H1 (cell line): ENCODE measurements around the gene KRT4. TPM values are rescaled to one million over a fixed set of nuclear protein-coding genes. Genes with fewer than 3 reads are reported as not detected.

Experiments used
- CTCF ChIA-PET: fragments of 300-600 bp; sonication (Branson Sonifier 250); formaldehyde crosslinking; loops from one replicate; lab custom pipeline; 2021; ENCODE audit not compliant: partially characterized antibody; lab: Charles Lee
- POLR2A ChIA-PET: fragments of 300-600 bp; sonication (Branson Sonifier 250); formaldehyde crosslinking; loops from one replicate; lab custom pipeline; 2021; ENCODE audit warnings: inconsistent platforms; ENCODE audit not compliant: partially characterized antibody; lab: Charles Lee
- DNase-seq, 2 experiments: peaks; one replicate each; pipeline versions ENCODE4 v3.0.0 to v3.0.0-alpha.2; 2010 to 2022; ENCODE audit warnings: low spot score in 2 of 2, low read depth in 1 of 2, mixed read lengths in 1 of 2
- FAIRE-seq: peaks from 2 replicates; lab custom pipeline; 2011; peaks lifted over from hg19 to GRCh38; lab: Jason Lieb, UNC
- H2AFZ ChIP-seq: 2 replicates; pipeline ENCODE4 v1.8.1; 2012; ENCODE audit warnings: low read length, inconsistent platforms
- H2AK5ac ChIP-seq: 2 replicates; pipeline ENCODE4 v1.6.1; 2013; ENCODE audit warnings: low read depth, low read length
- H2BK120ac ChIP-seq: replicated peaks from 2 replicates; pipeline ENCODE3; 2013; ENCODE audit warnings: low read depth, low read length, inconsistent platforms
- H2BK12ac ChIP-seq: 2 replicates; pipeline ENCODE4 v1.6.1; 2013; ENCODE audit warnings: low read depth, low read length
- H2BK15ac ChIP-seq: 2 replicates; pipeline ENCODE4 v1.6.1; 2013; ENCODE audit warnings: low read length
- H2BK20ac ChIP-seq: 2 replicates; pipeline ENCODE4 v1.6.1; 2013; ENCODE audit warnings: low read length
- H2BK5ac ChIP-seq: 2 replicates; pipeline ENCODE4 v1.6.1; 2013; ENCODE audit warnings: low read depth, low read length
- H3K14ac ChIP-seq: 2 replicates; pipeline ENCODE4 v1.6.1; 2013; ENCODE audit warnings: inconsistent platforms; ENCODE audit not compliant: insufficient read length
- H3K18ac ChIP-seq: 2 replicates; pipeline ENCODE4 v1.6.1; 2013; ENCODE audit warnings: low read length; ENCODE audit errors: extremely low read depth
- H3K23ac ChIP-seq: 2 replicates; pipeline ENCODE4 v1.6.1; 2013; ENCODE audit warnings: inconsistent platforms; ENCODE audit not compliant: insufficient read length
- H3K23me2 ChIP-seq: 2 replicates; pipeline ENCODE4 v1.6.1; 2013; ENCODE audit warnings: low read depth, low read length
- H3K27ac ChIP-seq: 2 replicates; pipeline ENCODE4 v1.6.1; 2011; ENCODE audit warnings: low read depth, low read length, inconsistent platforms
- H3K27me3 ChIP-seq, 4 experiments: replicated peaks in 1 of 4; 1 replicate in 1 of 4; 2 replicates in 3 of 4; pipeline versions ENCODE4 v1.6.1 to v1.8.1; 2011 to 2013; ENCODE audit warnings: low read length in 3 of 4, mild to moderate bottlenecking in 3 of 4, inconsistent platforms in 2 of 4, mixed read lengths in 2 of 4, moderate library complexity in 1 of 4; ENCODE audit not compliant: control insufficient read depth in 3 of 4, insufficient read depth in 3 of 4; ENCODE audit errors: extremely low read depth in 1 of 4
- H3K36me3 ChIP-seq, 4 experiments: 2 replicates each; pipeline versions ENCODE4 v1.6.1 to v1.8.1; 2011 to 2013; ENCODE audit warnings: mild to moderate bottlenecking in 4 of 4, low read length in 3 of 4, moderate library complexity in 2 of 4, control low read depth in 1 of 4, inconsistent platforms in 1 of 4; ENCODE audit not compliant: insufficient read depth in 4 of 4, control insufficient read depth in 2 of 4
- H3K4ac ChIP-seq: replicated peaks from 2 replicates; pipeline ENCODE3; 2013; ENCODE audit warnings: low read length, low read depth, mixed read lengths, inconsistent platforms; ENCODE audit not compliant: insufficient read length
- H3K4me1 ChIP-seq, 4 experiments: replicated peaks in 1 of 4; 1 replicate in 1 of 4; 2 replicates in 3 of 4; pipeline versions ENCODE4 v1.6.1 to v1.8.1; 2011 to 2013; ENCODE audit warnings: low read length in 3 of 4, inconsistent platforms in 2 of 4, mixed read lengths in 1 of 4; ENCODE audit not compliant: insufficient read depth in 4 of 4, control insufficient read depth in 3 of 4
- H3K4me2 ChIP-seq, 2 experiments: 2 replicates each; pipeline versions ENCODE4 v1.6.1 to v1.8.1; 2011 to 2013; ENCODE audit warnings: low read depth in 2 of 2, low read length in 2 of 2, control low read depth in 1 of 2, inconsistent platforms in 1 of 2, mild to moderate bottlenecking in 1 of 2; ENCODE audit not compliant: insufficient read depth in 1 of 2
- H3K4me3 ChIP-seq, 4 experiments: fragments of 200-600, 300-600 bp in 1 of 4; sonication (generic), shearing (Covaris generic), sonication (Bioruptor Twin) in 1 of 4; 2 replicates each; pipeline versions ENCODE4 v1.5.1 to v1.8.1; 2011 to 2016; ENCODE audit warnings: low read length in 4 of 4, low read depth in 3 of 4, control low read depth in 2 of 4, inconsistent platforms in 2 of 4, mild to moderate bottlenecking in 2 of 4, mixed read lengths in 1 of 4, moderate library complexity in 1 of 4; ENCODE audit not compliant: insufficient read depth in 2 of 4; ENCODE audit errors: extremely low read depth in 1 of 4
- H3K56ac ChIP-seq: replicated peaks from 2 replicates; pipeline ENCODE3; 2013; ENCODE audit warnings: low read depth, mild to moderate bottlenecking, mixed read lengths, low read length, inconsistent platforms; ENCODE audit not compliant: insufficient read length
- H3K79me1 ChIP-seq: 2 replicates; pipeline ENCODE4 v1.6.1; 2013; ENCODE audit warnings: low read depth, low read length, control low read depth
- H3K79me2 ChIP-seq, 2 experiments: 2 replicates each; pipeline versions ENCODE4 v1.6.1 to v1.8.1; 2012 to 2013; ENCODE audit warnings: low read length in 2 of 2, mild to moderate bottlenecking in 2 of 2, inconsistent platforms in 1 of 2; ENCODE audit not compliant: insufficient read depth in 2 of 2, control insufficient read depth in 1 of 2
- H3K9ac ChIP-seq, 4 experiments: replicated peaks in 1 of 4; 1 replicate in 1 of 4; 2 replicates in 3 of 4; pipeline versions ENCODE4 v1.6.1 to v1.8.1; 2011 to 2013; ENCODE audit warnings: low read depth in 3 of 4, low read length in 3 of 4, control low read depth in 2 of 4, mild to moderate bottlenecking in 2 of 4, moderate library complexity in 2 of 4, inconsistent platforms in 1 of 4; ENCODE audit errors: extremely low read depth in 1 of 4
- H3K9me3 ChIP-seq, 2 experiments: 2 replicates each; pipeline versions ENCODE4 v1.6.1 to v1.8.1; 2012 to 2013; ENCODE audit warnings: mild to moderate bottlenecking in 2 of 2, moderate library complexity in 2 of 2, control low read depth in 1 of 2, inconsistent platforms in 1 of 2, low read depth in 1 of 2, low read length in 1 of 2, mixed read lengths in 1 of 2; ENCODE audit not compliant: insufficient read depth in 2 of 2
- H4K20me1 ChIP-seq, 2 experiments: replicated peaks in 1 of 2; 2 replicates each; pipeline versions ENCODE3 to v1.8.1; 2011 to 2013; ENCODE audit warnings: inconsistent platforms in 2 of 2, low read length in 2 of 2, mild to moderate bottlenecking in 1 of 2; ENCODE audit not compliant: insufficient read depth in 2 of 2, control insufficient read depth in 1 of 2
- H4K5ac ChIP-seq: 2 replicates; pipeline ENCODE4 v1.6.1; 2013; ENCODE audit warnings: low read length, low read depth, mixed read lengths, inconsistent platforms; ENCODE audit not compliant: insufficient read length
- H4K8ac ChIP-seq: 2 replicates; pipeline ENCODE4 v1.8.0; 2013; ENCODE audit warnings: mild to moderate bottlenecking, moderate library complexity, low read length, inconsistent platforms; ENCODE audit not compliant: insufficient read depth; ENCODE audit errors: extremely low read depth
- H4K91ac ChIP-seq: replicated peaks from 2 replicates; pipeline ENCODE3; 2013; ENCODE audit warnings: low read length, mixed read lengths, inconsistent platforms; ENCODE audit not compliant: insufficient read length
- BCL11A ChIP-seq, 2 experiments: IDR thresholded peaks; one replicate each; pipeline ENCODE4 v1.6.1; 2011; ENCODE audit warnings: low read depth in 2 of 2, low read length in 2 of 2, mild to moderate bottlenecking in 2 of 2
- CHD1 ChIP-seq: IDR thresholded peaks from 2 replicates; pipeline ENCODE4 v1.6.1; 2012; ENCODE audit warnings: low read depth, low read length, improper control_type of control experiment
- CTBP2 ChIP-seq: IDR thresholded peaks from 2 replicates; pipeline ENCODE4 v1.7.0; 2011; ENCODE audit warnings: borderline replicate concordance, mild to moderate bottlenecking, moderate library complexity, mixed read lengths, low read length; ENCODE audit not compliant: insufficient read depth, insufficient read length
- FOSL1 ChIP-seq: IDR thresholded peaks from 2 replicates; pipeline ENCODE4 v1.6.1; 2011; ENCODE audit warnings: mild to moderate bottlenecking, low read depth, low read length, moderate library complexity; ENCODE audit not compliant: insufficient read depth
- JUND ChIP-seq: IDR thresholded peaks from 2 replicates; pipeline ENCODE4 v1.6.1; 2011; ENCODE audit warnings: mild to moderate bottlenecking, improper control_type of control experiment, low read length
- KDM5A ChIP-seq: fragments of 200-600 bp; IDR thresholded peaks from 2 replicates; pipeline ENCODE4 v1.7.1; 2012; ENCODE audit warnings: mild to moderate bottlenecking, low read length, inconsistent platforms, mixed read lengths
- NRF1 ChIP-seq: IDR thresholded peaks from 2 replicates; pipeline ENCODE4 v1.6.1; 2011; ENCODE audit warnings: mild to moderate bottlenecking, low read depth, low read length, improper control_type of control experiment
- RNF2 ChIP-seq: fragments of 200-900, 300-1000 bp; sonication (generic); IDR thresholded peaks from 2 replicates; pipeline ENCODE4 v1.7.1; 2016; ENCODE audit warnings: borderline replicate concordance, low read depth, mild to moderate bottlenecking, antibody characterized with exemption, low read length; ENCODE audit not compliant: poor library complexity, severe bottlenecking; ENCODE audit errors: missing control alignments
- SRF ChIP-seq: IDR thresholded peaks from 2 replicates; pipeline ENCODE4 v1.6.1; 2011; ENCODE audit warnings: mild to moderate bottlenecking, low read depth, low read length, moderate library complexity
- TAF7 ChIP-seq: optimal IDR thresholded peaks from 2 replicates; pipeline ENCODE3; 2011; ENCODE audit warnings: low read depth, mild to moderate bottlenecking, inconsistent platforms, low read length, moderate library complexity, borderline replicate concordance
- WGBS, 2 experiments: shearing (Covaris generic) in 1 of 2; methylation state at CpG; one replicate each; pipeline versions ENCODE4 v1.1.6 to v1.1.7; 2013 to 2015; ENCODE audit warnings: low lambda C conversion rate in 2 of 2, mixed read lengths in 2 of 2, inconsistent platforms in 1 of 2, low coverage in 1 of 2, missing lambda C conversion rate in 1 of 2; ENCODE audit not compliant: insufficient replicate concordance in 2 of 2, insufficient coverage in 1 of 2, insufficient read length in 1 of 2; ENCODE audit errors: extremely low coverage in 1 of 2, missing lambda C conversion rate in 1 of 2; 5-methylcytosine and 5-hydroxymethylcytosine counted together
- polyA plus RNA-seq, 7 experiments: library from polyadenylated mRNA; depleted of rRNA in 3 of 7; stranded (reverse) in 5 of 7; unstranded in 2 of 7; fragments of >200 nt in 5 of 7; fragments of 200-250 nt in 2 of 7; gene quantifications; 1 replicate in 5 of 7; 2 replicates in 1 of 7; 4 replicates in 1 of 7; pipeline versions ENCODE4 v1.2.1 to v1.2.3, GENCODE V29; 2011 to 2013; ENCODE audit warnings: missing spikeins in 2 of 7, mixed read lengths in 2 of 7
- total RNA-seq: library from RNA; stranded (reverse); fragmentation: NEBNext Ultra II Directional; extraction: Animal tissue kit (Norgen Biotek cat#: 25700); gene quantifications from 2 replicates; pipeline ENCODE4 v1.2.1, GENCODE V29; 2021

The KRT4 gene
- total and polyA plus RNA-seq, 2 of the 8 experiments (the other 6 are each of a cell fraction or from before 2014, with no cell fraction given), result not detected

GRCh38 chr12:52821826-52822660, 8.1 kb upstream of the KRT4 start:
- Histone ChIP-seq H2BK15ac (no peak overlapping the region), H2BK120ac (no peak overlapping the region), H3K36me3 (no peaks in the 10 kb centered on the region), H3K27ac (no peak overlapping the region), H4K20me1 (no peaks in the 10 kb centered on the region), H3K18ac (no peak overlapping the region), H3K4me1 (no peaks in the 10 kb centered on the region; a peak in 2 of 7 replicates), H3K4me3 (no peak overlapping the region), H3K79me1 (no peaks in the 10 kb centered on the region), H3K9ac (no peak overlapping the region), H3K27me3 (0 out of 7 replicates have a peak, but pooled peaks cover 0 to 2% (median 0%) of the 10 kb centered on the region in 4 experiments), H3K23ac (no peak overlapping the region), H3K4ac (no peak overlapping the region), H4K8ac (no peak overlapping the region), H2BK5ac (no peak overlapping the region), H4K91ac (no peak overlapping the region), H3K79me2 (no peaks in the 10 kb centered on the region), H4K5ac (no peak overlapping the region), H3K9me3 (no peaks in the 10 kb centered on the region), H2BK12ac (no peak overlapping the region), H3K14ac (no peak overlapping the region), H3K56ac (no peak overlapping the region), H2AFZ (no peak overlapping the region), H2AK5ac (no peak overlapping the region), H3K4me2 (no peak overlapping the region), H2BK20ac (no peak overlapping the region), H3K23me2 (no peaks in the 10 kb centered on the region)
- WGBS, 2 experiments, result 93% methylated on average over 10 of the region's 10 CpGs; no CpG with 5 or more reads in 1 of the 2 experiments
- TF ChIP-seq KDM5A (no peak), RNF2 (no peak), TAF7 (no peak), BCL11A (IDR thresholded peaks at IDR 0.05; ENCODE audit: low read depth in 2 of 2, low read length in 2 of 2) (no peak), CHD1 (no peak), FOSL1 (no peak), JUND (no peak), CTBP2 (no peak), NRF1 (no peak), SRF (no peak)
- ChIA-PET POLR2A (interaction anchor here (0.7 kb wide), 1 partner anchor 16 kb away, joined by 3 read pairs; no protein-coding TSS in a partner anchor), CTCF (interaction anchor here (1.1 to 2.0 kb wide), 7 partner anchors 40 to 236 kb away, joined by 3 to 8 read pairs (median 3); no protein-coding TSS in a partner anchor)
- DNase-seq (no peak), FAIRE-seq (no peak)
